ENCODE results near the gene OCSTAMP.

The OCSTAMP gene

GRCh38 chr20:46573788-46574584 lies 23.5 kb upstream of the OCSTAMP start:
- no peak for DNase-seq (ENCODE audit: low read depth)

DNA sequence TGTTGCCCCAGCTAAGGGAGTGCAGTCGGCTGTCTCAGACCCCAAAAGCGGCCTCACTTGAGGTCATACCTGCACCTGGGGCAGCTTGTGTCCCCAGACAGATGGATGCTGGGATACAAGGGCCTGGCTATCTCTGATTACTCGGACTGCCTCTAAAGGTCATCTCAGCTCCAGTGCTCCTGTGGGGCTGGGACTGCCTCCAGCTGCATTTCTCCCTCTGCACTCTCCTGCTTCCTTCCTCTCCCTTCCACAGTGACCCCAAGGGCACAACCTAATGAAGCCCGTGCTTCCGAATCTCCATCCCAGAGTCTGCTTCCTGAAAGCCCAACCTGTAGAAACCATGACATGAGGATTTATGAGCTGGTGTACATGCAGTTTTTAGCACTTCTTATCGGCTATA lies 22.8 kb upstream of the OCSTAMP start:
- no peak for DNase-seq (ENCODE audit: low read depth)

- DNase-seq (ENCODE audit: low read depth), result no peak
These were observed 22.3 kb upstream of the OCSTAMP start for GRCh38 chr20:46572790-46573189.

DNA sequence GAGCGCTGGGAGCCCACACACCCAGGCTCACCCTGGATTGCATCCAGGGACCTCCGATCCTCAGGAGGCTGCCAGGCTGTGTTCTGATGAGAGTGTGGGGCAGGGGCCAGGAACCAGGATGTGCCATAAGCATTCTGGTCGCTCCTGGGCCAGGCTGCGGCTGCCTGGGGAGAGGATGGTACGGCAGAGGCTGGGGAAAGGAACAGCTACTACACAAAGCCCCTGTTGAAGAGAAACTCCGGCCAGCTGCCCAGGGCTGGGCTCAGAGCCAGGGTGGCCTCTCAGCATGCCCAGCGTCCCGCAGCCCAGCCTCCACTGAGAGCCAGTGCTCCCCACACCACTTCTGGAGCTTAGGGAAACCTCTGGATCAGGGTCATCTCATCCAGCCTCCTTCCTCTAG lies 21.7 kb upstream of the OCSTAMP start:
- DNase-seq (ENCODE audit: low read depth), result no peak

DNA sequence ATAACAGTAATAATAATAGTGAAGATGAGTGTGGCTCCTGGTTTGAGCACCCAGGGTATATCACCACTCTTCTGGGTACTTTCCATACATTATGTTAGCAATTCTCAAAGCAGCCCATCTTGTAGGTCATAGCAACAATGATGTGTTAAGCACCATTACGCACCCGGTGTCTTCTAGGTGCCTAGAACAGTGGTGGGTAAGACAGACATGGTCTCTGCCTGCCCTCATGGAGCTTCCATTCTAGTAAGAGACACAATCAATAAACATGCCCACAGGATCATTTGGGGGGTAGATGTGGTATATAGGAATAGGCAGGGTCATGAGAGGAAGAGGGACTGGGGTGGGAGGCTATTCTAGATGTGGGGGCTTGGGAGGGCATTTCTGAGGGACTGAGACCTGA lies 21.0 kb upstream of the OCSTAMP start:
- no peak for DNase-seq (ENCODE audit: low read depth)

DNA sequence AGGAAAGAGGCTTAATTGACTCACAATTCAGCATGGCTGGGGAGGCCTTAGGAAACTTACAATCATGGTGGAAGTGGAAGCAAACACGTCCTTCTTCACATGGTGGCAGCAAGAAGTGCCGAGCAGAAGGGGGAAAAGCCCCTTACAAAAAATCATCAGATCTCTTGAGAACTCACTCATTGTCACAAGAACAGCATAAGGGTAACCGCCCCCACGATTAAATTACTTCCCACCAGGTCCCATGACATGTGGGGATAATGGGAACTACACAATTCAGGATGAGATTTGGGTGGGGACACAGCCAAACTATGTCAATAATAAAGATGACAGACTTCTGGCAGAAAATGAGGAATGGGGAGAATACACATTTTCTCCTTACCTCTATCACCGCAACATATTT lies 20.5 kb upstream of the OCSTAMP start:
- DNase-seq (ENCODE audit: low read depth), result no peak

DNA sequence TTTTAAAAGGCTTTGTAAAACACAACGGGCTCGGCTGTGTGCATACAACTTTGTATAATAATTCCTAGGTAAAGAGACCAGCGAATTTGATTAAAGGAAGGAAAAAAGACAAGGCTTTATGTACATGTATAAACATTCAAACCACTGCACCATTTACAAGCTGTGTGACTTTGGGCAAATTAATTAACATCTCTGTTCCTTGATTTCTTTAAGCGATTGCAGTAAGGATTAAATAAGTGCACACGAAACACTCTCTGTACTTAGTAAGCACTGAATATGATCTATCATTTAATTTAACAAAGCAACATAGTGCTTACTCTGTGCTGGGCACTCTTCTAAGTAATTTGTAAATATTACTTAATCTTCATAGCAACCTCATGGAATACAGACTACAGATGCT lies 19.5 kb upstream of the OCSTAMP start:
- DNase-seq (ENCODE audit: low read depth), result no peak

DNA sequence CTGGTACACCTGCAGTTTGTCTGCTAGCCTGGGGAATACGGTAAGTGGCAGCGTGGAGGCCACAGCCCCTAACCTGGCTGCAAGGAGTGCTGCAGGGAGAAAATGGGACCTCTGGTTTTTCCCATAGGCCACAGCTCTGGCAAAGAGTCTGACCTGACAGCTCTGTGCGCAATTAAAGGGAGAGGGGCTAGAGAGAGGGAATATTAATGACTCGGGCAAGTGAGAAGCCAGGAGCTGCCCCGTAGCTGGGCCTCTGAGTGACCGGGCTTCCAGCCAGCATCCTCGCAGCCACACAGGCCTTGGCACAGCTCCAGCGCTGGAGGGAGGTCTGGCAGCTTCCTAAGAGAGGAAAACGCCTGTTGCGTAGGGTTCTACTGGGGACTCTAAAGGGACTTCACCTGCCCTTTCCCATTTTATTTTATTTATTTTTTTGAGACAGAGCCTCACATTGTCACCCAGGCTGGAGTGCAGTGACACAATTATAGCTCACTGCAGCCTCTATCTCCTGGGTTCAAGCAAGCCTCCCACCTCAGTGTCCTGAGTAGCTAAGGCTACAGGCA lies 18.2 kb upstream of the OCSTAMP start:
- DNase-seq (ENCODE audit: low read depth), result no peak

DNA sequence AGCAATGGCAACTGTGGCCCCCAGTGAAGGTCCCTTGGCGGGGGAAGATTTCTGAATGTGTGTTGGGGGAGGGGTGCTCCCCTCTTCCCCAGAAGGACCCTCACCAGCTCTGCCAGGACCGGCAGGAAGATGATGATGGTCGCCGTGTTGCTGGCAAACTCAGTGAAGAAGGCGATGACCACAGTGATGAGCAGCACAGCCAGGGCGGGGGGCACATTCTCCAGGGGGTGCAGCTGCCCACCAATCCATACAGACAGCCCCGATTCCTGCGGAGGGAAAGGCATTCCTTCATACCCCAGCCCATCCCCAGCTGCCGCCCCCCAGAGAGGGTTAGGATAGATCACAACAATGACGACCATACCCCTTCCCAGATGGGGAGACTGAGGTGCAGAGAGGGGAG lies 15.7 kb upstream of the OCSTAMP start:
- DNase-seq (ENCODE audit: low read depth), result no peak

- DNase-seq (ENCODE audit: low read depth), result no peak
These were observed 13.9 kb upstream of the OCSTAMP start for GRCh38 chr20:46564241-46564957.

DNA sequence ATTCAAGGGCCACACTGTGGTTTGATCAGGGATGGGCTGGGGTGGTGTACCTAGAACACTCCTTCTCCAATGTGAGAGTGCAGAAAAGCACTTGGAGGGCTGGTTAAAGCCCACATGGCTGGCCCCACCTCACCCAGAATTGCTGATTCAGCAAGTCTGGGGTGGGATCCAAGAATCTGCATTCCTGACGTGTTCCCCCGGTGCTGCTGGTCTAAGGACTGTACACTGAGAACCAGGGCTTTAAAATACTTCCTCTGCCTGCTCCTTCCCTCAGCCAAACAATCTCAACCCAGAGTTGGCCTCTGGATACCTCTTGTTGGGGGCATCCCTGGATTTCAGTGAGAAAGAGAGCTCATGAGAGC lies 13.4 kb upstream of the OCSTAMP start:
- DNase-seq (ENCODE audit: low read depth), result no peak

DNA sequence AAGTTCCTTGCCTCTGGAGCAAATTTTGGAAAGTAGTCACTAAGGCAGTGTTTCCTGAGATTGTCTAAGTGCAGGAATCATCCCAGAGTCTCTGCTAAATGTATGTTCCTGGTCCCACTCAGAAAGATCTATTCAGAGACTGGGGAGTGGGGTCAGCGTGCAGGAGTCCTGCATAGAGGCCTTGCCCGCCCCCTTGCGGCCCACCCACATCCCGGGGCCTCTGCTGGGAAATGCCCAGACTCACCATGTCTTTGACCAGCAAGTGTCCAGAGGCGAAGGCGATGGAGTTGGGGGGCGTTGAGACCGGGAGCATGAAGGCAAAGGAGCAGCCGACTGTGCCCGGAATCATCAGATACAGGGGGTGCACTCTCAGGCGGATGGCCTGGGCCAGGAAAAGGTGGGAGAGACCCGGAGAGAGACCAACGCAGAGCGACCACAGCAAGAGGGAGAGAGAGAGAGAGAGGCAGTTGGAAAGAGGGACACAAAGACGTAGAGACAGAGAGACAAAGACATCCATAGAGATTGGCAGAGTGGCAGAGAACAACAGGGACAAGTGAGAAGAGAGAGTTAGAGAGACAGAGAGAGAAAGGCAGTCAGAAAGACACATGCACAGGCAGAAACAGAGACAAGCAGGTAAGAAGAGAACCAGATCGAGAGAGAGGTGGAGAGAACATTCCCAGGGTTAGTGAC lies 12.9 kb upstream of the OCSTAMP start:
- no peak for DNase-seq (ENCODE audit: low read depth)

GRCh38 chr20:46562373-46563169 lies 12.1 kb upstream of the OCSTAMP start:
- peak; percentile 19 for DNase-seq (ENCODE audit: low read depth)

- no peak for DNase-seq (ENCODE audit: low read depth)
These were observed 11.5 kb upstream of the OCSTAMP start for GRCh38 chr20:46562009-46562372.

- DNase-seq (ENCODE audit: low read depth), result no peak
These were observed 9.4 kb upstream of the OCSTAMP start for GRCh38 chr20:46559685-46560440.

DNA sequence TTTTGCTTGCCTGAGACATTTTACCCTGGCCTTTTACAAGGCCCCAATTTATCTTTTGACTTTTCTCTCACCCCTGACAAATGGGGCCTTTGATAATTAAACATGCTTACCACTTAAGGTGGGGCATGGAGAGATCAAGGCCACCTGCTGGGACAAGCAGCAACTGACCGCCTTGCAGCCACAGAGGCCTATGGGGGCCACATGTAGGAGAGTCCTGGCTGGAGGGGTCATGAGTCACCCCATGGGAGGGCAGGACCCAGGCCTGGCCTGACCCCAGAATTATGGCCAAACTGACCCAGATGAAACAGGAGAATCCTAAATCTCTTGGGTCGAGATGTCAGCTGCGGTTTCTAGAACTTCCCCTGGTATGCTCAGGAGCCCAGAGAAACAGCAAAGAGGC lies 8.5 kb upstream of the OCSTAMP start:
- no peak for DNase-seq (ENCODE audit: low read depth)

DNA sequence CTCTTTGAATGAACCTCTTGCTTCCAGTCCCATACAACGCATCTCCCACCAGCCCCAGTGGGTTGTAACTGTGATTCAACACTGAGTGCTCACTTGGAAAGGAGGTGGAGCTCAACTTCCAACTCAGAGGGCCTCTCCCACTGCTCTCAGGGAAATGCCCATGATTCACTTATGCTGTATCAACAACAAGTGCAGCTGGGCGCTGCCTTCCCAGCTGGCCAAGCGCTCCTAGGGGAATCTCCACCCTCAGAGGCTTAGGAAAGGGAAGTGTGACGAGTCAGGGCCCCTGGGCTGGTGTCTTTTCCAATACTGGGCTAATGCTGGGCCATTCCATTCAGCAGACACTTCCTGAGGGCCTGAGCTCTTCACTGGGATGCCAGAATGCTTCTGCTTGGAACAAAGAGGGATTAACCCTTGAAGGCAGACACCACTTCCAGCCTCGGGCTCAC lies 8.1 kb upstream of the OCSTAMP start:
- DNase-seq (ENCODE audit: low read depth), result peak; percentile 94

- DNase-seq (ENCODE audit: low read depth), result peak; percentile 53
These were observed 6.9 kb upstream of the OCSTAMP start for GRCh38 chr20:46557231-46557956.

GRCh38 chr20:46555370-46555956 lies 5.0 kb upstream of the OCSTAMP start:
- DNase-seq (ENCODE audit: low read depth), result no peak

DNA sequence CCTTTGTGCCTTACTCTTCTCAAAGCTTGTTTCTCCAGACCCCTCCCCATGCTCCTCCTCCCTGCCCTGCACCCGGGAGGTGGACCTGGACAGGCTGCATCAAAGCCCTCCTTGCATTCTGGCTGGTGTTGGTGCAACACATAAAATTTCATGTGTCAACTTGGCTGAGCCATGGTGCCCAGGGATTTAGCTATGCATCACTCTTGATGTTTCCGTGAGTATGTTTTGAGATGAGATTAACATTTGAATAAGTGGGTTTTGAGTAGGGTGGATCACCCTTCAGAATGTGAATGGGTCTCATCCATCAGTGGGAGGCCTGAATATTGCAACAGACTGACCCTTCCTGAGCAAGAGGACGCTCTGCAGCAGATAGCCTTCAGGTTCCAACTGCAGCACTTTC lies 4.4 kb upstream of the OCSTAMP start:
- no peak for DNase-seq (ENCODE audit: low read depth)
